Measurements from ENCODE around the gene THUMPD3.

Gene THUMPD3

GRCh38 chr3:9346141-9346540 is 16.7 kb upstream of the THUMPD3 start:
- Mint-ChIP-seq H3K36me3 (peaks cover 5% of the 10 kb centered on the region), H3K4me3 (no peak overlapping the region), H3K4me1 (peaks cover 4% of the 10 kb centered on the region), H3K27me3 (no peaks in the 10 kb centered on the region), H3K9me3 (no peaks in the 10 kb centered on the region), H3K27ac (no peak overlapping the region)
- no peak for ATAC-seq

- Mint-ChIP-seq H3K36me3 (peaks cover 5% of the 10 kb centered on the region), H3K9me3 (no peaks in the 10 kb centered on the region), H3K27me3 (no peaks in the 10 kb centered on the region), H3K4me3 (no peak overlapping the region), H3K4me1 (peaks cover 4% of the 10 kb centered on the region), H3K27ac (no peak overlapping the region)
- no peak for ATAC-seq
Observed at GRCh38 chr3:9347081-9347480, 15.8 kb upstream of the THUMPD3 start.

- no peak overlapping the region for H3K27ac Mint-ChIP-seq
- ATAC-seq, result no peak
- H3K4me1 Mint-ChIP-seq, result peaks cover 6% of the 10 kb centered on the region
- no peaks in the 10 kb centered on the region for H3K27me3 Mint-ChIP-seq
- H3K9me3 Mint-ChIP-seq, result no peaks in the 10 kb centered on the region
- no peak overlapping the region for H3K4me3 Mint-ChIP-seq
- H3K36me3 Mint-ChIP-seq, result peaks cover 5% of the 10 kb centered on the region
Observed at GRCh38 chr3:9347887-9348286, 15.0 kb upstream of the THUMPD3 start.

- no peak for ATAC-seq
- Mint-ChIP-seq H3K27ac (peak overlapping the region; percentile 47), H3K4me1 (peaks cover 22% of the 10 kb centered on the region), H3K4me3 (no peak overlapping the region), H3K27me3 (no peaks in the 10 kb centered on the region), H3K36me3 (peaks cover 5% of the 10 kb centered on the region), H3K9me3 (no peaks in the 10 kb centered on the region)
Observed at GRCh38 chr3:9349321-9350117, 13.3 kb upstream of the THUMPD3 start.

GRCh38 chr3:9351709-9352126 is 11.1 kb upstream of the THUMPD3 start:
- Mint-ChIP-seq H3K9me3 (no peaks in the 10 kb centered on the region), H3K36me3 (peaks cover 5% of the 10 kb centered on the region), H3K27me3 (no peaks in the 10 kb centered on the region), H3K4me3 (no peak overlapping the region), H3K27ac (no peak overlapping the region), H3K4me1 (peaks cover 31% of the 10 kb centered on the region)
- ATAC-seq, result no peak

- ATAC-seq, result peak; percentile 60
- Mint-ChIP-seq H3K27me3 (no peaks in the 10 kb centered on the region), H3K4me1 (peaks cover 31% of the 10 kb centered on the region), H3K27ac (peak overlapping the region; percentile 11), H3K36me3 (peaks cover 2% of the 10 kb centered on the region), H3K4me3 (no peak overlapping the region), H3K9me3 (no peaks in the 10 kb centered on the region)
Observed at GRCh38 chr3:9352917-9353752, 9.7 kb upstream of the THUMPD3 start.

GRCh38 chr3:9361691-9362388 is 1.0 kb upstream of the THUMPD3 start:
- Mint-ChIP-seq H3K9me3 (no peaks in the 10 kb centered on the region), H3K27ac (peak overlapping the region; percentile 93), H3K36me3 (peaks cover 6% of the 10 kb centered on the region), H3K4me3 (no peak overlapping the region), H3K27me3 (no peaks in the 10 kb centered on the region), H3K4me1 (peaks cover 5% of the 10 kb centered on the region)
- no peak for ATAC-seq

- peaks cover 12% of the 10 kb centered on the region for H3K4me1 Mint-ChIP-seq
- H3K36me3 Mint-ChIP-seq, result peaks cover 45% of the 10 kb centered on the region
- H3K4me3 Mint-ChIP-seq, result no peak overlapping the region
- no peaks in the 10 kb centered on the region for H3K9me3 Mint-ChIP-seq
- ATAC-seq, result no peak
- H3K27ac Mint-ChIP-seq, result no peak overlapping the region
- no peaks in the 10 kb centered on the region for H3K27me3 Mint-ChIP-seq
Observed at GRCh38 chr3:9369508-9369907, 6.7 kb downstream of the THUMPD3 start.

GRCh38 chr3:9373465-9373864 is 10.6 kb downstream of the THUMPD3 start:
- no peaks in the 10 kb centered on the region for H3K9me3 Mint-ChIP-seq
- peaks cover 8% of the 10 kb centered on the region for H3K4me1 Mint-ChIP-seq
- no peaks in the 10 kb centered on the region for H3K27me3 Mint-ChIP-seq
- peaks cover 72% of the 10 kb centered on the region for H3K36me3 Mint-ChIP-seq
- ATAC-seq, result no peak
- no peak overlapping the region for H3K4me3 Mint-ChIP-seq
- H3K27ac Mint-ChIP-seq, result no peak overlapping the region

GRCh38 chr3:9377981-9378380 is 15.1 kb downstream of the THUMPD3 start:
- no peak overlapping the region for H3K27ac Mint-ChIP-seq
- peaks cover 66% of the 10 kb centered on the region for H3K36me3 Mint-ChIP-seq
- H3K27me3 Mint-ChIP-seq, result no peaks in the 10 kb centered on the region
- H3K4me3 Mint-ChIP-seq, result no peak overlapping the region
- no peak for ATAC-seq
- H3K9me3 Mint-ChIP-seq, result no peaks in the 10 kb centered on the region
- H3K4me1 Mint-ChIP-seq, result peaks cover 8% of the 10 kb centered on the region

- ATAC-seq, result no peak
- no peak overlapping the region for H3K27ac Mint-ChIP-seq
- peaks cover 59% of the 10 kb centered on the region for H3K36me3 Mint-ChIP-seq
- H3K4me1 Mint-ChIP-seq, result no peaks in the 10 kb centered on the region
- no peaks in the 10 kb centered on the region for H3K27me3 Mint-ChIP-seq
- no peak overlapping the region for H3K4me3 Mint-ChIP-seq
- no peaks in the 10 kb centered on the region for H3K9me3 Mint-ChIP-seq
Observed at GRCh38 chr3:9379327-9379726, 16.5 kb downstream of the THUMPD3 start.

GRCh38 chr3:9380014-9380413 is 17.2 kb downstream of the THUMPD3 start:
- H3K4me1 Mint-ChIP-seq, result no peaks in the 10 kb centered on the region
- H3K27me3 Mint-ChIP-seq, result no peaks in the 10 kb centered on the region
- no peak overlapping the region for H3K4me3 Mint-ChIP-seq
- H3K9me3 Mint-ChIP-seq, result no peaks in the 10 kb centered on the region
- H3K36me3 Mint-ChIP-seq, result peaks cover 58% of the 10 kb centered on the region
- no peak for ATAC-seq
- no peak overlapping the region for H3K27ac Mint-ChIP-seq

- ATAC-seq, result no peak
- Mint-ChIP-seq H3K36me3 (peaks cover 38% of the 10 kb centered on the region), H3K27me3 (no peaks in the 10 kb centered on the region), H3K27ac (no peak overlapping the region), H3K4me3 (no peak overlapping the region), H3K9me3 (no peaks in the 10 kb centered on the region), H3K4me1 (peaks cover 6% of the 10 kb centered on the region)
Observed at GRCh38 chr3:9384141-9384828, 21.4 kb downstream of the THUMPD3 start.

- Mint-ChIP-seq H3K4me1 (peaks cover 6% of the 10 kb centered on the region), H3K4me3 (no peak overlapping the region), H3K27ac (no peak overlapping the region), H3K36me3 (peaks cover 37% of the 10 kb centered on the region), H3K9me3 (no peaks in the 10 kb centered on the region), H3K27me3 (no peaks in the 10 kb centered on the region)
- no peak for ATAC-seq
Observed at GRCh38 chr3:9385187-9386077, 22.6 kb downstream of the THUMPD3 start.

Data from stimulated activated memory B cell treated with anti-CD40 and anti-IgM and Interleukin-4, amounts not matched to agents 10 μg/mL and 1 μg/mL and 100 μg/mL, for 72 hours (primary cell).